ENCODE data around the gene ZNF621.
"Not testable (repeated sequence)": the region's sequence is repeated elsewhere in the genome, so short reads cannot be mapped to it uniquely, and the experiment has no call there.

ZNF621 gene

GRCh38 chr3:40534283-40534682, 9.5 kb downstream of the ZNF621 start:
- DNase-seq (ENCODE audit: low spot score), result no peak

- DNase-seq (ENCODE audit: low spot score), result no peak
These were observed 22.1 kb downstream of the ZNF621 start for GRCh38 chr3:40546816-40547215.

- DNase-seq (ENCODE audit: low spot score), result no peak
These were observed 25.4 kb downstream of the ZNF621 start for GRCh38 chr3:40550167-40550566.

GRCh38 chr3:40557575-40558161, 32.9 kb downstream of the ZNF621 start:
- DNase-seq (ENCODE audit: low spot score), result no peak

GRCh38 chr3:40562482-40562881, 37.7 kb downstream of the ZNF621 start:
- not testable (repeated sequence) for DNase-seq (ENCODE audit: low spot score)

- not testable (repeated sequence) for DNase-seq (ENCODE audit: low spot score)
These were observed 40.9 kb downstream of the ZNF621 start for GRCh38 chr3:40565629-40566028.

- DNase-seq (ENCODE audit: low spot score), result no peak
These were observed 41.9 kb downstream of the ZNF621 start for GRCh38 chr3:40566694-40567093.

GRCh38 chr3:40572588-40572987, 47.8 kb downstream of the ZNF621 start:
- no peak for DNase-seq (ENCODE audit: low spot score)

GRCh38 chr3:40574050-40574449, 49.3 kb downstream of the ZNF621 start:
- DNase-seq (ENCODE audit: low spot score), result no peak

- no peak for DNase-seq (ENCODE audit: low spot score)
These were observed 49.9 kb downstream of the ZNF621 start for GRCh38 chr3:40574661-40575060.

GRCh38 chr3:40576396-40576795, 51.6 kb downstream of the ZNF621 start:
- DNase-seq (ENCODE audit: low spot score), result no peak

- peak; percentile 44 for DNase-seq (ENCODE audit: low spot score)
These were observed 55.8 kb downstream of the ZNF621 start for GRCh38 chr3:40580494-40581091.

- DNase-seq (ENCODE audit: low spot score), result no peak
These were observed 56.4 kb downstream of the ZNF621 start for GRCh38 chr3:40581166-40581565.

GRCh38 chr3:40582401-40583027, 57.8 kb downstream of the ZNF621 start:
- no peak for DNase-seq (ENCODE audit: low spot score)

GRCh38 chr3:40583691-40584090, 58.9 kb downstream of the ZNF621 start:
- no peak for DNase-seq (ENCODE audit: low spot score)

GRCh38 chr3:40584625-40585189, 59.9 kb downstream of the ZNF621 start:
- peak; percentile 67 for DNase-seq (ENCODE audit: low spot score)

- DNase-seq (ENCODE audit: low spot score), result no peak
These were observed 60.7 kb downstream of the ZNF621 start for GRCh38 chr3:40585381-40586016.

GRCh38 chr3:40586901-40587300, 62.1 kb downstream of the ZNF621 start:
- DNase-seq (ENCODE audit: low spot score), result no peak

- DNase-seq (ENCODE audit: low spot score), result no peak
These were observed 63.6 kb downstream of the ZNF621 start for GRCh38 chr3:40588406-40588805.
